ENCODE data around the gene MIPOL1. TPM values are rescaled to one million over a fixed set of nuclear protein-coding genes. Genes with fewer than 3 reads are reported as not detected.

MIPOL1 gene
- total and polyA plus RNA-seq, 10 donors, result 0.50 to 15.5 (median 7.3) TPM

- H3K9me3 ChIP-seq, result peaks cover 0 to 31% (median 0%) of the 10 kb centered on the region in 8 donors
- intact Hi-C loops (cut with DNase I; ENCODE audit: low total_unique reads), result no loop called here
- no peaks in the 10 kb centered on the region for H3K36me3 ChIP-seq
- no peak overlapping the region for H3K27ac ChIP-seq
- TF ChIP-seq POLR2A (IDR thresholded peaks at IDR 0.05), result no peak
- peak in 7 of 11 experiments; percentile 20 to 56 (median 39) for TF ChIP-seq CTCF (IDR thresholded peaks at IDR 0.05 in 8 of 11, conservative IDR thresholded peaks at IDR 0.05 in 3 of 11)
- peak overlapping the region in 7 of 8 donors; percentile 15 to 60 (median 33) for H3K4me3 ChIP-seq
- H3K27me3 ChIP-seq (replicated peaks in 1 of 7), result peaks cover 18 to 100% (median 98%) of the 10 kb centered on the region in 7 donors
- no peak for DNase-seq
- WGBS, 5 donors, result 2 to 7% (median 3%) methylated on average over 16 to 56 of the region's 56 CpGs
- H3K4me1 ChIP-seq, result peaks cover 9 to 51% (median 27%) of the 10 kb centered on the region in 6 donors
Measured at GRCh38 chr14:37594238-37594970, 396.7 kb downstream of the MIPOL1 start.

- DNase-seq, result no peak
- H3K9me3 ChIP-seq, result peaks cover 0 to 31% (median 0%) of the 10 kb centered on the region in 8 donors
- WGBS, 5 donors, result 1 to 4% (median 2%) methylated on average over 37 to 92 of the region's 92 CpGs
- intact Hi-C loops (cut with DNase I; ENCODE audit: low total_unique reads), result no loop called here
- H3K4me1 ChIP-seq, result peaks cover 11 to 59% (median 30%) of the 10 kb centered on the region in 6 donors
- TF ChIP-seq POLR2AphosphoS5 (IDR thresholded peaks at IDR 0.05) (no peak), CTCF (IDR thresholded peaks at IDR 0.05 in 8 of 11, conservative IDR thresholded peaks at IDR 0.05 in 3 of 11) (no peak), POLR2A (IDR thresholded peaks at IDR 0.05) (no peak)
- no peaks in the 10 kb centered on the region for H3K36me3 ChIP-seq
- H3K27me3 ChIP-seq (replicated peaks in 1 of 7), result peaks cover 18 to 100% (median 98%) of the 10 kb centered on the region in 7 donors
- peak within 1 kb of the TSS in 7 of 8 donors; percentile 20 to 60 (median 33) for H3K4me3 ChIP-seq
- H3K27ac ChIP-seq, result no peak within 1 kb of the TSS
Measured at GRCh38 chr14:37594971-37595808, 397.5 kb downstream of the MIPOL1 start, which contains the start of the genes FOXA1 and TTC6. Gene FOXA1, minus strand, starts transcription at chr14:37595249. Its CDS starts 277 bp downstream, at chr14:37594972. Gene TTC6, plus strand, starts transcription at chr14:37595629. Its CDS starts 26,436 bp downstream, at chr14:37622065.

- Histone ChIP-seq H3K4me3 (peak overlapping the region in 6 of 8 donors; percentile 20 to 60 (median 32)), H3K27me3 (replicated peaks in 1 of 7) (peaks cover 22 to 100% (median 98%) of the 10 kb centered on the region in 7 donors), H3K9me3 (peaks cover 0 to 31% (median 0%) of the 10 kb centered on the region in 8 donors), H3K27ac (no peak overlapping the region), H3K36me3 (no peaks in the 10 kb centered on the region), H3K4me1 (peaks cover 11 to 59% (median 30%) of the 10 kb centered on the region in 6 donors)
- no peak for DNase-seq
- intact Hi-C loops (cut with DNase I; ENCODE audit: low total_unique reads), result no loop called here
- TF ChIP-seq POLR2A (IDR thresholded peaks at IDR 0.05) (no peak), CTCF (IDR thresholded peaks at IDR 0.05 in 8 of 11, conservative IDR thresholded peaks at IDR 0.05 in 3 of 11) (no peak), POLR2AphosphoS5 (IDR thresholded peaks at IDR 0.05) (no peak)
- WGBS, 5 donors, result 2 to 6% (median 4%) methylated on average over 34 to 46 of the region's 46 CpGs
Measured at GRCh38 chr14:37595809-37596621, 398.3 kb downstream of the MIPOL1 start.
